Stimulated activated CD4-positive, alpha-beta T cell treated with anti-CD3 and anti-CD28 coated beads, TNF-alpha, amount 100 ng/mL, for 1 hour (primary cell): ENCODE measurements around the gene PRM3.

ENCODE experiments used
- DNase-seq, 3 donors: peaks; one replicate each; pipeline ENCODE4 v3.0.0-alpha.2; 2020; ENCODE audit warnings: low read depth in 3 of 3, low spot score in 1 of 3

The PRM3 gene

GRCh38 chr16:11272921-11273720, at the start of gene PRM3:
TSS of gene PRM3 (minus strand) at chr16:11273629. CDS start at chr16:11273595, 34 bp downstream.
- DNase-seq = no peak

- DNase-seq = no peak
Measured at GRCh38 chr16:11322823-11323222, 49.4 kb upstream of the PRM3 start.

- DNase-seq = no peak
Measured at GRCh38 chr16:11321662-11322061, 48.2 kb upstream of the PRM3 start.

DNA sequence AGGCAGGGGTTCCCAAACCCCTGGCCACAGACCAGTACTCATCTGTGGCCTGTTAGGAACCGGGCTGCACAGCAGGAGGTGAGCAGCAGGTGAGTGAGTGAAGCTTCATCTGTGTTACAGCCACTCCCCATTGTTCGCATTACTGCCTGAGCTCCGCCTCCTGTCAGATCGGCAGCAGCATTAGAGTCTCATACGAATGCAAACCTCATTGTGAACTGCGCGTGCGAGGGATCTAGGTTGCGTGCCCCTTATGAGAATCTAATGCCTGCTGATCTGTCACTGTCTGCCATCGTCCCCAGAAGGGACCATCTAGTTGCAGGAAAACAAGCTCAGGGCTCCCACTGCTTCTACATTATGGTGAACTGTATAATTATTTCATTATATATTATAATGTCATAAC, 46.7 kb upstream of the PRM3 start:
- DNase-seq = no peak

- no peak for DNase-seq
Measured at GRCh38 chr16:11319529-11320146, 46.2 kb upstream of the PRM3 start.

GRCh38 chr16:11318817-11319216, 45.4 kb upstream of the PRM3 start:
- no peak for DNase-seq

- DNase-seq = no peak
Measured at GRCh38 chr16:11316331-11317015, 43.0 kb upstream of the PRM3 start.

GRCh38 chr16:11315510-11315909, 42.1 kb upstream of the PRM3 start:
- no peak for DNase-seq

- no peak for DNase-seq
Measured at GRCh38 chr16:11314309-11314894, 41.0 kb upstream of the PRM3 start.

GRCh38 chr16:11313493-11314308, 40.3 kb upstream of the PRM3 start:
- no peak for DNase-seq

DNA sequence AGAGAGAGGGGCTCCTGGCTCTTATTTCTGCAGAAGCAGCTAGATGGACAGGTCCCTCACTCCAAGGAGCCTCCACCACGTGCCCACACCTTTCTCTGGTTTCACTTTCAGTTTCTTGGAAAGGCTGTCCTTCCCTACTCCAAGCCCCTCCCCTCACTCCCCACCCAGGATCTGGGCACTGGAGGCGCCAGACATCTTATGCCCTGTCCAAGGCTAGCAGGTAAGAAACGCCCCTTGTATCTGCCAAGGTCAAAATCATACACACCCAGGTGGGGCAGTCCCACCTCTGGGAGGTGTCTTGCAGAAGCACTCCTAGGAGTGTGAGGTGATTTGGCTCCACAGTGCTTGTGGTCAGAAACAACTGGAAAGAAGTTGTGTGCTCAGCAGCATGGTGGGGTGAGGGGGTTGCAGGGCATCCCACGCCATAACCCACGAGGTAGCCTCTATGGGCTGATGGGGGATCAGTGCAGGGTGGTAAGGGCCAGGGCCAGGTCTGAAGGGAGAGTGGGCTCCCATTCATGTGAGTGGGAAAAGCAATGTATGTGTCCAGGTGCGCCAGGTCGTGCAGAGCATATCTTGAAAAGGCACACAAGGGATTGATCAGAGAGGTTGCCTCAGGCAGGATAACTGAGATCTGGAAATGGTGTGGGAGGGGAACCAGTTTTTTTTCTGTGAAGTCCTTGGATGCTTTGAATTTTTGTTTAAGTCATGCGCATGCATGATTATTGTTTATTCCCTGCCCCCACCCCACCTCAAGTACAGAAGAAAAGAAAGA, 39.5 kb upstream of the PRM3 start:
- no peak for DNase-seq

DNA sequence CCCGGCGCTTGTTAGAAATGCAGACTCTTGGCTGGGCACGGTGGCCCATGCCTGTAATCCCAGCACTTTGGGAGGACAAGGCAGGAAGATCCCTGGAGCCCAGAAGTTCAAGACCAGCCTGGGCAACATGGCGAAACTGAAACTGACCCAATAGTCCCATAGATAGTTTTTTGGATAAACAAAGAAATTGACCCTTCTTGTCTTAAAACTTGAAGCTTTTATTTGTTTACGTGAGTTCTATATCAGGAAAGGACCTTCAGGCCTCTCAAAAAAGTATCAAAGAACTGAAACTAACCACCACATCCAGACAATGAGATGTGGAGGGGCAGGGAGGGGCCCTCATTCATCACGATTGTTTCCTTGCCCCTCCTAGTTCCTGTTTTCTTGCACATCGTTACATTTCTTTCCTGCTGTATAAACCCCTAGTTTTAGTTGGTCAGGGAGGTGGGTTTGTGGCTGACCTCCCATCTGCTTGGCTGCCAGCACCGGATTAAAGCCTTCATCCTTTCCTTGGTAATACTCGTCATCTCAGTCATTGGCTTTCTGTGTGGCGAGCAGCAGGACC, 37.6 kb upstream of the PRM3 start:
- DNase-seq = no peak

DNA sequence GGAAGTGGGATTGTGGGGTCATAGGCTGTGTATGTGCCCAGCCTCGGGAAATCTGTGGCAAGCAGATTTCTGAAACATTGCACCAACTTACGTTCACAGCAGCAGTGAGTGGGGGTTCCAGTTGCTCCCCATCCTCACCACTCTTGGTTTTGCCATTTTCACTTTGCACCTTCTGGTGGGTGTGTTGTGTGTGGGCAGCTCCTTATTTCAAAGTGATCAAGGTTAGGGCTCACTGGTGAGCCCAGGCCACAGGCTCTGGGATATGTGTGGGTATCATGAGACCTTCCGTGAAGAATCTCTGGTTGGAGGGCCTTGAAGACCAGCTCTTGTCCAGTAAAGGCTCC, 37.2 kb upstream of the PRM3 start:
- no peak for DNase-seq

GRCh38 chr16:11309895-11310633, 36.6 kb upstream of the PRM3 start:
- DNase-seq = no peak

DNA sequence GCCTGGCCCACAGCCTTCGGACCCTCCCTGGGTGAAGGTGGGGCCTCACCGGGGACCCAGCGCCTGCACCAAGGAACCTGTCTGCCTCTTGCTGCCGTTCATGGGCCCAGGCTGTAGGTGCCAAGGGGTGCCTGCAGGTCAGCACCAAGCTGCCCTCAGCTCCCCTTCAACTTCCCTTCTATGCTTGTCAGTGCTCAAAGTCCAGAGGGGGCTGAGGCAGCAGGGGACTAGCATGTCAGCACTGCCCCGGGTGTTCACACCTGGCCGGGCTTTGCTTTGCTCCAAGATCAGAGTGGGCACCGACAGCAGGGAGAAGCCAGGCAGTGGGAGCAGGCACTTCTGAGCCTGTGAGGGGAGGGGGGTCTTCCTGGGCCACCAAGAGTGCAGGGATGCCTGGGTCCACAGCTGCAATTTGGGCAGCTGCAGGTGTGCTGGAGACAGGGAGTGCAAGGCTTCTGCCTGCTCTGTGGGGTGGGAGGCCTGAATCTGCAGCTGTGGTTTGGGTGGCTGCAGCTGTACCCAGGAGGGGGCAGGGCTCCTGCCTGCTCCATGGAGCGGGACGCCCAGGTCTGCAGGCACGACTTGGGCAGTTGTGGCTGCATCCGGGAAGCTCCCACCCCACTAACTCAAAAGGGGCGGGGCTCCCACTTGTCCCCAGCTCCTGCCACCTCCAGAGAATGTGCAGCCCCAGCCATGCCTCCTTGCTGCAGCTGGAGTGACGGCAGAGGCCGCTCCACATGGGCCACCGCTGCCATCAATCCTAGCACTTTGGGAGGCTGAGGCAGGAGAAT, 35.3 kb upstream of the PRM3 start:
- no peak for DNase-seq

- DNase-seq = no peak
Measured at GRCh38 chr16:11307639-11308492, 34.4 kb upstream of the PRM3 start.

DNA sequence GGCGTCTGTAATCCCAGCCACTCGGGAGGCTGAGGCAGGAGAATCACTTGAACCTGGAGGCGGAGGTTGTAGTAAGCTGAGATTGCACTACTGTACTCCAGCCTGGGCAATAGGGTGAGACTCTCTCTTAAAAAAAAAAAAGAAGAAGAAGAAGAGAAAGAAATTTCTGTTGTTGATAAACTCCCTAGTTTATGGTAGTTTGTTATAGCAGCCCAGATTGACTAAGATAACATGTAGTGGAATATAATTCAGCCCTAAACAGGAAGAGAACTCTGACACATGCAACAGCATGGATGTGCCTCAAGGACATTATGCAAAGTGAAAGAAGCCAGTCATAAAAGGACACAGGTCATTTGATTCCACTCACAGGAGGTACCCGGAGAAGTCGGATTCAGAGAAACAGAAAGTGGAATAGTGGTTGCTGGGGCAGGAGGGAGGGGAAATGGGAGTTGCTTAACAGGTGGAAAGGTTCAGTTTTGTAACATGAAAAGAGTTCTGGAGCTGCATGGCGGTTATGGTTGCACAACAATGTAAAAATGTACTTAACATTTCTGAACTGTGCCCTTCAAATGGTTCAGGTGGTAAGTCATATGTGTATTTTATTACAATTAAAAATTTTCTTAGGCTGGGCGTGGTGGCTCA, 33.7 kb upstream of the PRM3 start:
- no peak for DNase-seq
